HG03108 (cell line): ENCODE data around the gene CDC42BPB.
"Not testable (repeated sequence)": the region's sequence is repeated elsewhere in the genome, so short reads cannot be mapped to it uniquely, and the experiment has no call there.

Source experiments
- ATAC-seq: cut with Tn5 transposase; IDR thresholded peaks from one replicate; pipeline ENCODE4 v1.9.1; 2021; ENCODE audit warnings: moderate library complexity; ENCODE audit not compliant: unreplicated experiment

Gene CDC42BPB

GRCh38 chr14:102903248-102903888 lies 154.0 kb downstream of the CDC42BPB start:
- no peak for ATAC-seq

- no peak for ATAC-seq
Measured at GRCh38 chr14:102902523-102903247, 154.7 kb downstream of the CDC42BPB start.

GRCh38 chr14:102902086-102902485 lies 155.3 kb downstream of the CDC42BPB start:
- no peak for ATAC-seq

- ATAC-seq: peak; percentile 66
Measured at GRCh38 chr14:102901633-102902032, 155.7 kb downstream of the CDC42BPB start.

GRCh38 chr14:102900631-102901571 lies 156.4 kb downstream of the CDC42BPB start:
- peak; percentile 49 for ATAC-seq

GRCh38 chr14:102899516-102899900 lies 157.8 kb downstream of the CDC42BPB start:
- ATAC-seq: no peak

GRCh38 chr14:102898776-102899515 lies 158.4 kb downstream of the CDC42BPB start:
- ATAC-seq: no peak

GRCh38 chr14:102898298-102898697 lies 159.1 kb downstream of the CDC42BPB start:
- ATAC-seq: no peak

GRCh38 chr14:102897299-102898027 lies 159.9 kb downstream of the CDC42BPB start:
- no peak for ATAC-seq

- ATAC-seq: not testable (repeated sequence)
Measured at GRCh38 chr14:102896735-102897134, 160.6 kb downstream of the CDC42BPB start.

GRCh38 chr14:102893452-102893851 lies 163.9 kb downstream of the CDC42BPB start:
- no peak for ATAC-seq

GRCh38 chr14:102892651-102893050 lies 164.7 kb downstream of the CDC42BPB start:
- no peak for ATAC-seq

- no peak for ATAC-seq
Measured at GRCh38 chr14:102891556-102891955, 165.8 kb downstream of the CDC42BPB start.

- no peak for ATAC-seq
Measured at GRCh38 chr14:102891111-102891510, 166.2 kb downstream of the CDC42BPB start.

GRCh38 chr14:102889615-102890014 lies 167.7 kb downstream of the CDC42BPB start:
- ATAC-seq: no peak

- ATAC-seq: no peak
Measured at GRCh38 chr14:102888748-102889147, 168.6 kb downstream of the CDC42BPB start.

GRCh38 chr14:102885737-102886447 lies 171.5 kb downstream of the CDC42BPB start:
- no peak for ATAC-seq

- ATAC-seq: no peak
Measured at GRCh38 chr14:102883554-102883953, 173.8 kb downstream of the CDC42BPB start.

- no peak for ATAC-seq
Measured at GRCh38 chr14:102883089-102883541, 174.2 kb downstream of the CDC42BPB start.
